ENCODE data around the gene AGFG1.

The AGFG1 gene

GRCh38 chr2:227471924-227472264 lies at the start of gene AGFG1:
Gene AGFG1, plus strand, starts transcription at chr2:227472156. Its CDS starts 266 bp downstream, at chr2:227472422.
- FAIRE-seq (peak; percentile 55), DNase-seq (ENCODE audit: low spot score) (peak; percentile 72)

GRCh38 chr2:227423656-227424499 lies 48.1 kb upstream of the AGFG1 start:
- no peak for DNase-seq (ENCODE audit: low spot score)
- FAIRE-seq: no peak

GRCh38 chr2:227428731-227429285 lies 43.1 kb upstream of the AGFG1 start:
- no peak for FAIRE-seq

GRCh38 chr2:227430639-227431038 lies 41.3 kb upstream of the AGFG1 start:
- FAIRE-seq (no peak), DNase-seq (ENCODE audit: low spot score) (no peak)

More at GRCh38 chr2:227428731-227429285, 43.1 kb upstream of the AGFG1 start:
- no peak for DNase-seq (ENCODE audit: low spot score)

- FAIRE-seq: no peak
These were observed 38.8 kb upstream of the AGFG1 start for GRCh38 chr2:227433171-227433570.

GRCh38 chr2:227436436-227437174 lies 35.4 kb upstream of the AGFG1 start:
- FAIRE-seq: no peak
- no peak for DNase-seq (ENCODE audit: low spot score)

More at GRCh38 chr2:227433171-227433570, 38.8 kb upstream of the AGFG1 start:
- DNase-seq (ENCODE audit: low spot score): no peak

GRCh38 chr2:227439214-227439613 lies 32.7 kb upstream of the AGFG1 start:
- DNase-seq (ENCODE audit: low spot score): no peak
- FAIRE-seq: no peak

- FAIRE-seq (no peak), DNase-seq (ENCODE audit: low spot score) (no peak)
These were observed 29.3 kb upstream of the AGFG1 start for GRCh38 chr2:227442639-227443038.

GRCh38 chr2:227443889-227444568 lies 27.9 kb upstream of the AGFG1 start:
- no peak for FAIRE-seq
- DNase-seq (ENCODE audit: low spot score): no peak

GRCh38 chr2:227447606-227448005 lies 24.4 kb upstream of the AGFG1 start:
- FAIRE-seq: no peak
- DNase-seq (ENCODE audit: low spot score): no peak

GRCh38 chr2:227450311-227450841 lies 21.6 kb upstream of the AGFG1 start:
- no peak for FAIRE-seq
- no peak for DNase-seq (ENCODE audit: low spot score)

- DNase-seq (ENCODE audit: low spot score): no peak
- no peak for FAIRE-seq
These were observed 20.9 kb upstream of the AGFG1 start for GRCh38 chr2:227450926-227451654.

GRCh38 chr2:227451655-227451992 lies 20.3 kb upstream of the AGFG1 start:
- FAIRE-seq: no peak
- no peak for DNase-seq (ENCODE audit: low spot score)

- FAIRE-seq: no peak
- no peak for DNase-seq (ENCODE audit: low spot score)
These were observed 18.1 kb upstream of the AGFG1 start for GRCh38 chr2:227453810-227454209.

GRCh38 chr2:227454323-227454860 lies 17.6 kb upstream of the AGFG1 start:
- DNase-seq (ENCODE audit: low spot score) (no peak), FAIRE-seq (no peak)

GRCh38 chr2:227455200-227455599 lies 16.8 kb upstream of the AGFG1 start:
- FAIRE-seq: no peak
- no peak for DNase-seq (ENCODE audit: low spot score)

- DNase-seq (ENCODE audit: low spot score): no peak
- no peak for FAIRE-seq
These were observed 15.9 kb upstream of the AGFG1 start for GRCh38 chr2:227456102-227456501.

- DNase-seq (ENCODE audit: low spot score): no peak
- no peak for FAIRE-seq
These were observed 15.2 kb upstream of the AGFG1 start for GRCh38 chr2:227456772-227457171.

- DNase-seq (ENCODE audit: low spot score) (peak; percentile 85), FAIRE-seq (peak; percentile 95)
These were observed 11.9 kb upstream of the AGFG1 start for GRCh38 chr2:227460070-227460485.

GRCh38 chr2:227460833-227461232 lies 11.1 kb upstream of the AGFG1 start:
- DNase-seq (ENCODE audit: low spot score) (no peak), FAIRE-seq (no peak)
